K562 (cell line): ENCODE measurements around the gene HEATR9. TPM values are rescaled to one million over a fixed set of nuclear protein-coding genes. Genes with fewer than 3 reads are reported as not detected.

ENCODE experiments used
- ATF1 ChIP-seq, 2 experiments: fragments of 450-650 bp in 1 of 2; IDR thresholded peaks; 2 replicates each; pipeline ENCODE4 v1.6.1; 2016; ENCODE audit warnings: missing compliant biosample characterization in 1 of 2, missing genetic modification characterization in 1 of 2
- DDX20 ChIP-seq: fragments of 450-650 bp; IDR thresholded peaks from 2 replicates; pipeline ENCODE4 v1.6.1; 2016; ENCODE audit warnings: missing genetic modification characterization, low read depth, mild to moderate bottlenecking, missing compliant biosample characterization, moderate library complexity
- ESRRA ChIP-seq: fragments of 450-650 bp; IDR thresholded peaks from 2 replicates; pipeline ENCODE4 v1.6.1; 2014; ENCODE audit warnings: low read depth, mild to moderate bottlenecking, moderate library complexity, borderline replicate concordance
- HINFP ChIP-seq: fragments of 450-650 bp; conservative IDR thresholded peaks from 2 replicates; pipeline ENCODE4 v1.6.1; 2016; ENCODE audit warnings: missing genetic modification characterization, low read depth, mild to moderate bottlenecking, control low read depth, missing compliant biosample characterization
- HMG20A ChIP-seq: fragments of 450-650 bp; formaldehyde crosslinking; conservative IDR thresholded peaks from 2 replicates; pipeline ENCODE4 v1.4.0; 2020; ENCODE audit warnings: mild to moderate bottlenecking, mixed read lengths
- MXI1 ChIP-seq: IDR thresholded peaks from 2 replicates; pipeline ENCODE4 v1.6.1; 2011; ENCODE audit warnings: low read depth, mild to moderate bottlenecking, improper control_type of control experiment, low read length
- NR4A1 ChIP-seq, 2 experiments: fragments of 250-450 bp in 1 of 2; fragments of 450-650 bp in 1 of 2; sonication (Bioruptor Pico) in 1 of 2; IDR thresholded peaks; 2 replicates each; pipeline versions ENCODE4 v1.4.0 to v1.6.1; 2016 to 2020; ENCODE audit warnings: mild to moderate bottlenecking in 2 of 2, missing compliant biosample characterization in 1 of 2, missing genetic modification characterization in 1 of 2, moderate library complexity in 1 of 2
- POLR3G ChIP-seq: IDR thresholded peaks from 2 replicates; pipeline ENCODE4 v1.6.1; 2011; ENCODE audit not compliant: insufficient read length, insufficient replicate concordance; ENCODE audit errors: extremely low read depth
- PRDM10 ChIP-seq: fragments of 450-650 bp; IDR thresholded peaks from 2 replicates; pipeline ENCODE4 v1.6.1; 2018; ENCODE audit not compliant: partially characterized antibody
- RFX7 ChIP-seq: fragments of 250-450 bp; sonication (Bioruptor Pico); IDR thresholded peaks from 2 replicates; pipeline ENCODE4 v1.5.1; 2021; ENCODE audit warnings: mild to moderate bottlenecking
- TEAD1 ChIP-seq, 2 experiments: fragments of 450-650 bp in 1 of 2; sonication (generic) in 1 of 2; formaldehyde crosslinking; IDR thresholded peaks; 2 replicates each; pipeline versions ENCODE4 v1.4.0 to v1.8.0; 2020 to 2022; ENCODE audit warnings: mild to moderate bottlenecking in 2 of 2, missing genetic modification reagents in 1 of 2
- ZBTB34 ChIP-seq: fragments of 250-450 bp; sonication (Bioruptor Pico); IDR thresholded peaks from 2 replicates; pipeline ENCODE4 v1.8.0; 2021; ENCODE audit warnings: mild to moderate bottlenecking, moderate library complexity
- ZC3H11A ChIP-seq: IDR thresholded peaks from 2 replicates; pipeline ENCODE4 v1.6.1; 2012; ENCODE audit warnings: low read depth, low read length, improper control_type of control experiment
- ZFP30 ChIP-seq: fragments of 250-450 bp; sonication (Bioruptor Pico); IDR thresholded peaks from 2 replicates; pipeline ENCODE4 v1.8.0; 2022; ENCODE audit warnings: moderate library complexity, mild to moderate bottlenecking, inconsistent platforms, borderline replicate concordance
- ZFPM2 ChIP-seq: fragments of 250-450 bp; sonication (Bioruptor Pico); IDR thresholded peaks from 2 replicates; pipeline ENCODE4 v1.5.1; 2022; ENCODE audit warnings: mild to moderate bottlenecking
- ZNF165 ChIP-seq: fragments of 250-450 bp; sonication (Bioruptor Pico); IDR thresholded peaks from 2 replicates; pipeline ENCODE4 v1.4.0; 2020; ENCODE audit warnings: borderline replicate concordance
- ZNF592 ChIP-seq: fragments of 450-650 bp; IDR thresholded peaks from 2 replicates; pipeline ENCODE4 v1.6.1; 2017; ENCODE audit warnings: antibody characterized with exemption, mild to moderate bottlenecking
- polyA plus RNA-seq, 8 experiments: library from polyadenylated mRNA; depleted of rRNA in 4 of 8; stranded (reverse) in 5 of 8; unstranded in 3 of 8; fragments of >200 nt; fragmentation: Nextera tagmentation in 2 of 8; fragmentation: Illumina TruSeq in 1 of 8; extraction: Ambion mirVana in 2 of 8; extraction: Trizol in 1 of 8; gene quantifications; 2 replicates each; pipeline versions ENCODE4 v1.2.1 to v1.2.3, GENCODE V29; 2011 to 2014; ENCODE audit warnings: inconsistent platforms in 1 of 8, missing spikeins in 1 of 8
- total RNA-seq, 7 experiments: library from RNA; depleted of rRNA in 6 of 7; stranded (reverse); fragments of >200 nt in 6 of 7; fragmentation: Illumina TruSeq in 2 of 7; extraction: Trizol in 2 of 7; gene quantifications; 2 replicates each; pipeline versions ENCODE4 v1.2.1 to v1.2.3, GENCODE V29; 2011 to 2021; ENCODE audit warnings: low replicate concordance in 1 of 7

HEATR9 gene
- total and polyA plus RNA-seq, 9 of the 15 experiments (the other 6 are each of a cell fraction or from before 2014, with no cell fraction given) = not detected

- TF ChIP-seq ATF1 (CRISPR knock-in tag; IDR thresholded peaks at IDR 0.05) (no peak), ATF1 (tag; IDR thresholded peaks at IDR 0.05) (no peak), DDX20 (tag) (peak; percentile 70), RFX7 (CRISPR knock-in tag) (no peak), NR4A1 (CRISPR knock-in tag; IDR thresholded peaks at IDR 0.05) (no peak), NR4A1 (tag; IDR thresholded peaks at IDR 0.05) (0 out of 2 replicates have a peak, but pooled peaks have one; percentile 33), PRDM10 (peak; percentile 40), ZNF165 (CRISPR knock-in tag) (no peak), ZFPM2 (CRISPR knock-in tag) (no peak), TEAD1 (CRISPR knock-in tag; IDR thresholded peaks at IDR 0.05) (no peak), MXI1 (no peak), ZFP30 (CRISPR knock-in tag) (no peak), ZNF592 (peak; percentile 55; the same call in 1 of the 2 replicates), ESRRA (no peak), ZC3H11A (no peak), HMG20A (no peak), HINFP (tag) (0 out of 2 replicates have a peak, but pooled peaks have one; percentile 56), POLR3G (no peak), ZBTB34 (no peak)
Measured at GRCh38 chr17:35889241-35889640, 20.6 kb upstream of the HEATR9 start (continued).
